Esophagus muscularis mucosa (tissue), 4 donors: Measurements from ENCODE around the gene MBD3.
"Not testable (repeated sequence)": the region's sequence is repeated elsewhere in the genome, so short reads cannot be mapped to it uniquely, and the experiment has no call there.

Experiments
- EP300 ChIP-seq: sonication (generic); formaldehyde crosslinking; IDR thresholded peaks from one replicate; pipeline ENCODE4 v1.6.1; 2017; ENCODE audit warnings: antibody characterized with exemption
- POLR2A ChIP-seq: fragments of 450-650 bp; IDR thresholded peaks from one replicate; pipeline ENCODE4 v1.6.1; 2017; ENCODE audit warnings: antibody characterized with exemption, moderate library complexity, mild to moderate bottlenecking, low read depth
- POLR2AphosphoS5 ChIP-seq, 2 donors: sonication (generic); formaldehyde crosslinking; IDR thresholded peaks; one replicate each; pipeline ENCODE4 v1.6.1; 2017; ENCODE audit warnings: antibody characterized with exemption in 2 of 2
- TF ChIP-seq, protein P1 (sequence below), 3 experiments: fragments of 200-600 bp in 2 of 3; fragments of 450-650 bp in 1 of 3; sonication (generic) in 2 of 3; IDR thresholded peaks; one replicate each; pipeline ENCODE4 v1.5.1; 2017 to 2019; ENCODE audit warnings: antibody characterized with exemption in 3 of 3, mild to moderate bottlenecking in 2 of 3, moderate library complexity in 1 of 3

DNA sequence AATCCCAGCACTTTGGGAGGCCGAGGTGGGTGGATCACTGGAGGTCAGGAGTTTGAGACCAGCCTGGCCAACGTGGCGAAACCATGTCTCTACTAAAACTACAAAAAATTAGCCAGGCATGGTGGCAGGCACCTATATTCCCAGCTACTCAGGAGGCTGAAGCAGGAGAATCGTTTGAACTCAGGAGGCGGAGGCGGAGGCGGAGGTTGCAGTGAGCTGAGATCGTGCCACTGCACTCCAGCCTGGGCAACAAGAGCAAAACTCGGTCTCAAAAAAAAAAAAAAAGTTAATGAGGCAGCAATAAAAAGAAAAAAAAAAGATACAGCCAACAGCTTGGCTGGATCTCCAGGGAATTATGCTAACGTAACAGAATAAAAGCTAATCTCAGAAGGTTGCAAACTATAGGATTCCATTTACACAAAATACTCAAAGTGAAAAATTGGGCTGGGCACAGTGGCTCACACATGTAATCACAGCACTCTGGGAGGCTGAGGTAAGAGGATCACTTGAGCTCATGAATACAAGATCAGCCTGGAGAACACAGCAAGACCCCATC lies 48.3 kb upstream of the MBD3 start:
- TF ChIP-seq, protein P1, sequence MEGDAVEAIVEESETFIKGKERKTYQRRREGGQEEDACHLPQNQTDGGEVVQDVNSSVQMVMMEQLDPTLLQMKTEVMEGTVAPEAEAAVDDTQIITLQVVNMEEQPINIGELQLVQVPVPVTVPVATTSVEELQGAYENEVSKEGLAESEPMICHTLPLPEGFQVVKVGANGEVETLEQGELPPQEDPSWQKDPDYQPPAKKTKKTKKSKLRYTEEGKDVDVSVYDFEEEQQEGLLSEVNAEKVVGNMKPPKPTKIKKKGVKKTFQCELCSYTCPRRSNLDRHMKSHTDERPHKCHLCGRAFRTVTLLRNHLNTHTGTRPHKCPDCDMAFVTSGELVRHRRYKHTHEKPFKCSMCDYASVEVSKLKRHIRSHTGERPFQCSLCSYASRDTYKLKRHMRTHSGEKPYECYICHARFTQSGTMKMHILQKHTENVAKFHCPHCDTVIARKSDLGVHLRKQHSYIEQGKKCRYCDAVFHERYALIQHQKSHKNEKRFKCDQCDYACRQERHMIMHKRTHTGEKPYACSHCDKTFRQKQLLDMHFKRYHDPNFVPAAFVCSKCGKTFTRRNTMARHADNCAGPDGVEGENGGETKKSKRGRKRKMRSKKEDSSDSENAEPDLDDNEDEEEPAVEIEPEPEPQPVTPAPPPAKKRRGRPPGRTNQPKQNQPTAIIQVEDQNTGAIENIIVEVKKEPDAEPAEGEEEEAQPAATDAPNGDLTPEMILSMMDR (IDR thresholded peaks at IDR 0.05): not testable (repeated sequence)
- not testable (repeated sequence) for TF ChIP-seq POLR2AphosphoS5 (IDR thresholded peaks at IDR 0.05); POLR2A; EP300
